NCI-H2081 (cell line): ENCODE measurements around the gene TSPY10.
"Not testable (repeated sequence)": the region's sequence is repeated elsewhere in the genome, so short reads cannot be mapped to it uniquely, and the experiment has no call there.

Source experiments
- DNase-seq, 2 experiments: peaks; one replicate each; lab custom pipeline; 2025; lab: John Stamatoyannopoulos, UW

TSPY10 gene

GRCh38 chrY:9527580-9527979 is at the start of gene TSPY10:
Gene TSPY10, plus strand, starts transcription at chrY:9527880. Its CDS starts 46 bp downstream, at chrY:9527926.
- not testable (repeated sequence) for DNase-seq

DNA sequence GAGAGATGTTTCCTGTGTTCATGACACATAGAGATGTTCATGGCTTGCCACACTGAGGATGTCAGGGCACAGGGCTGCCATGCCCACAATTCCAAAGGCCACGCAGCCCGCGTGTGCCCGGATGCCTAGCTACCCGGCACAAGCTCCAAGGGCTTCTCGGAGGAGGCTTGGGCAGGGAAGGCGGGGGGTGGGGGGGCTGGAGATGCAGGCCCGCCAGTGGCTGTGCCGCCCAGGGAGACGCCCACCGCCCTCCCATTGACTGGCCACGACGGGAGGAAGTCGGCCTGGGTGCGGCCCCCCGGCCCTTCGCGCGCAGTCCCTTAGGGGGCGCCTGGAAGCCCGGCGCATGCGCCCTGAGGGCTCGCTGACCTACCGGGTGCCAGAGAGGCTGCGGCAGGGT is 40.7 kb upstream of the TSPY10 start, which contains the start of gene TSPY9:
Gene TSPY9 (plus strand): TSS at position 301 of the 400 bp plus-strand sequence. CDS start 46 bp downstream, at position 347.
- not testable (repeated sequence) for DNase-seq

- not testable (repeated sequence) for DNase-seq
Observed at GRCh38 chrY:9504396-9504795, 23.3 kb upstream of the TSPY10 start.

GRCh38 chrY:9516287-9516686 is 11.4 kb upstream of the TSPY10 start:
- DNase-seq = not testable (repeated sequence)
